ENCODE measurements around the gene MVB12B.

The MVB12B gene

GRCh38 chr9:126404459-126404858 is 77.8 kb downstream of the MVB12B start:
- no peak overlapping the region for H3K4me3 ChIP-seq (ENCODE audit: low read length)
- no peak for DNase-seq (ENCODE audit: low read depth)
- no peaks in the 10 kb centered on the region for H3K36me3 ChIP-seq (ENCODE audit: control insufficient read depth, insufficient read depth, low read length, severe bottlenecking)
- no peaks in the 10 kb centered on the region for H3K9me3 ChIP-seq (ENCODE audit: control insufficient read depth, low read length)
- peaks cover 7% of the 10 kb centered on the region for H3K4me1 ChIP-seq (ENCODE audit: control insufficient read depth, insufficient read depth, low read length)
- H3K27me3 ChIP-seq (replicated peaks; ENCODE audit: control insufficient read depth, insufficient read depth, low read length): no peaks in the 10 kb centered on the region
- H3K9ac ChIP-seq (ENCODE audit: low read length): no peak overlapping the region

- H3K27me3 ChIP-seq (replicated peaks; ENCODE audit: control insufficient read depth, insufficient read depth, low read length): no peaks in the 10 kb centered on the region
- no peak overlapping the region for H3K4me3 ChIP-seq (ENCODE audit: low read length)
- no peak overlapping the region for H3K9ac ChIP-seq (ENCODE audit: low read length)
- peaks cover 4% of the 10 kb centered on the region for H3K36me3 ChIP-seq (ENCODE audit: control insufficient read depth, insufficient read depth, low read length, severe bottlenecking)
- H3K9me3 ChIP-seq (ENCODE audit: control insufficient read depth, low read length): no peaks in the 10 kb centered on the region
- peak; percentile 59 for DNase-seq (ENCODE audit: low read depth)
- H3K4me1 ChIP-seq (ENCODE audit: control insufficient read depth, insufficient read depth, low read length): peaks cover 7% of the 10 kb centered on the region
Measured at GRCh38 chr9:126406075-126406667, 79.5 kb downstream of the MVB12B start.

- no peak overlapping the region for H3K9ac ChIP-seq (ENCODE audit: low read length)
- H3K4me3 ChIP-seq (ENCODE audit: low read length): no peak overlapping the region
- peaks cover 7% of the 10 kb centered on the region for H3K4me1 ChIP-seq (ENCODE audit: control insufficient read depth, insufficient read depth, low read length)
- H3K27me3 ChIP-seq (replicated peaks; ENCODE audit: control insufficient read depth, insufficient read depth, low read length): no peaks in the 10 kb centered on the region
- DNase-seq (ENCODE audit: low read depth): no peak
- no peaks in the 10 kb centered on the region for H3K9me3 ChIP-seq (ENCODE audit: control insufficient read depth, low read length)
- H3K36me3 ChIP-seq (ENCODE audit: control insufficient read depth, insufficient read depth, low read length, severe bottlenecking): peaks cover 4% of the 10 kb centered on the region
Measured at GRCh38 chr9:126407114-126407870, 80.7 kb downstream of the MVB12B start.

- H3K9ac ChIP-seq (ENCODE audit: low read length): no peak overlapping the region
- H3K36me3 ChIP-seq (ENCODE audit: control insufficient read depth, insufficient read depth, low read length, severe bottlenecking): peaks cover 4% of the 10 kb centered on the region
- DNase-seq (ENCODE audit: low read depth): no peak
- H3K9me3 ChIP-seq (ENCODE audit: control insufficient read depth, low read length): no peaks in the 10 kb centered on the region
- H3K4me3 ChIP-seq (ENCODE audit: low read length): no peak overlapping the region
- peaks cover 7% of the 10 kb centered on the region for H3K4me1 ChIP-seq (ENCODE audit: control insufficient read depth, insufficient read depth, low read length)
- no peaks in the 10 kb centered on the region for H3K27me3 ChIP-seq (replicated peaks; ENCODE audit: control insufficient read depth, insufficient read depth, low read length)
Measured at GRCh38 chr9:126408004-126408403, 81.4 kb downstream of the MVB12B start.

GRCh38 chr9:126410229-126410628 is 83.6 kb downstream of the MVB12B start:
- H3K4me1 ChIP-seq (ENCODE audit: control insufficient read depth, insufficient read depth, low read length): peaks cover 7% of the 10 kb centered on the region
- H3K9ac ChIP-seq (ENCODE audit: low read length): no peak overlapping the region
- H3K4me3 ChIP-seq (ENCODE audit: low read length): no peak overlapping the region
- no peak for DNase-seq (ENCODE audit: low read depth)
- H3K36me3 ChIP-seq (ENCODE audit: control insufficient read depth, insufficient read depth, low read length, severe bottlenecking): peaks cover 4% of the 10 kb centered on the region
- no peaks in the 10 kb centered on the region for H3K27me3 ChIP-seq (replicated peaks; ENCODE audit: control insufficient read depth, insufficient read depth, low read length)
- no peaks in the 10 kb centered on the region for H3K9me3 ChIP-seq (ENCODE audit: control insufficient read depth, low read length)

- no peak overlapping the region for H3K9ac ChIP-seq (ENCODE audit: low read length)
- peak; percentile 7 for DNase-seq (ENCODE audit: low read depth)
- no peak overlapping the region for H3K4me3 ChIP-seq (ENCODE audit: low read length)
- H3K36me3 ChIP-seq (ENCODE audit: control insufficient read depth, insufficient read depth, low read length, severe bottlenecking): peaks cover 4% of the 10 kb centered on the region
- peaks cover 7% of the 10 kb centered on the region for H3K4me1 ChIP-seq (ENCODE audit: control insufficient read depth, insufficient read depth, low read length)
- no peaks in the 10 kb centered on the region for H3K9me3 ChIP-seq (ENCODE audit: control insufficient read depth, low read length)
- H3K27me3 ChIP-seq (replicated peaks; ENCODE audit: control insufficient read depth, insufficient read depth, low read length): no peaks in the 10 kb centered on the region
Measured at GRCh38 chr9:126411225-126411947, 84.8 kb downstream of the MVB12B start.

- DNase-seq (ENCODE audit: low read depth): no peak
Measured at GRCh38 chr9:126411948-126412284, 85.3 kb downstream of the MVB12B start.

GRCh38 chr9:126412905-126413304 is 86.3 kb downstream of the MVB12B start:
- H3K4me1 ChIP-seq (ENCODE audit: control insufficient read depth, insufficient read depth, low read length): no peaks in the 10 kb centered on the region
- H3K36me3 ChIP-seq (ENCODE audit: control insufficient read depth, insufficient read depth, low read length, severe bottlenecking): peaks cover 4% of the 10 kb centered on the region
- no peaks in the 10 kb centered on the region for H3K27me3 ChIP-seq (replicated peaks; ENCODE audit: control insufficient read depth, insufficient read depth, low read length)
- DNase-seq (ENCODE audit: low read depth): no peak
- no peaks in the 10 kb centered on the region for H3K9me3 ChIP-seq (ENCODE audit: control insufficient read depth, low read length)
- H3K4me3 ChIP-seq (ENCODE audit: low read length): no peak overlapping the region
- no peak overlapping the region for H3K9ac ChIP-seq (ENCODE audit: low read length)

More at GRCh38 chr9:126411948-126412284, 85.3 kb downstream of the MVB12B start:
- peaks cover 4% of the 10 kb centered on the region for H3K36me3 ChIP-seq (ENCODE audit: control insufficient read depth, insufficient read depth, low read length, severe bottlenecking)
- no peaks in the 10 kb centered on the region for H3K9me3 ChIP-seq (ENCODE audit: control insufficient read depth, low read length)
- no peak overlapping the region for H3K9ac ChIP-seq (ENCODE audit: low read length)
- no peak overlapping the region for H3K4me3 ChIP-seq (ENCODE audit: low read length)
- no peaks in the 10 kb centered on the region for H3K27me3 ChIP-seq (replicated peaks; ENCODE audit: control insufficient read depth, insufficient read depth, low read length)
- peaks cover 6% of the 10 kb centered on the region for H3K4me1 ChIP-seq (ENCODE audit: control insufficient read depth, insufficient read depth, low read length)

- Histone ChIP-seq H3K36me3 (ENCODE audit: control insufficient read depth, insufficient read depth, low read length, severe bottlenecking) (peaks cover 4% of the 10 kb centered on the region), H3K27me3 (replicated peaks; ENCODE audit: control insufficient read depth, insufficient read depth, low read length) (no peaks in the 10 kb centered on the region), H3K9me3 (ENCODE audit: control insufficient read depth, low read length) (no peaks in the 10 kb centered on the region), H3K4me1 (ENCODE audit: control insufficient read depth, insufficient read depth, low read length) (no peaks in the 10 kb centered on the region), H3K4me3 (ENCODE audit: low read length) (no peak overlapping the region), H3K9ac (ENCODE audit: low read length) (no peak overlapping the region)
- DNase-seq (ENCODE audit: low read depth): no peak
Measured at GRCh38 chr9:126413391-126414068, 86.9 kb downstream of the MVB12B start.

- Histone ChIP-seq H3K9ac (ENCODE audit: low read length) (no peak overlapping the region), H3K4me3 (ENCODE audit: low read length) (no peak overlapping the region), H3K36me3 (ENCODE audit: control insufficient read depth, insufficient read depth, low read length, severe bottlenecking) (no peaks in the 10 kb centered on the region), H3K4me1 (ENCODE audit: control insufficient read depth, insufficient read depth, low read length) (no peaks in the 10 kb centered on the region), H3K9me3 (ENCODE audit: control insufficient read depth, low read length) (no peaks in the 10 kb centered on the region), H3K27me3 (replicated peaks; ENCODE audit: control insufficient read depth, insufficient read depth, low read length) (no peaks in the 10 kb centered on the region)
- DNase-seq (ENCODE audit: low read depth): no peak
Measured at GRCh38 chr9:126415741-126416370, 89.2 kb downstream of the MVB12B start.

- H3K4me3 ChIP-seq (ENCODE audit: low read length): no peak overlapping the region
- no peaks in the 10 kb centered on the region for H3K4me1 ChIP-seq (ENCODE audit: control insufficient read depth, insufficient read depth, low read length)
- no peaks in the 10 kb centered on the region for H3K9me3 ChIP-seq (ENCODE audit: control insufficient read depth, low read length)
- H3K27me3 ChIP-seq (replicated peaks; ENCODE audit: control insufficient read depth, insufficient read depth, low read length): no peaks in the 10 kb centered on the region
- H3K9ac ChIP-seq (ENCODE audit: low read length): no peak overlapping the region
- no peak for DNase-seq (ENCODE audit: low read depth)
- H3K36me3 ChIP-seq (ENCODE audit: control insufficient read depth, insufficient read depth, low read length, severe bottlenecking): no peaks in the 10 kb centered on the region
Measured at GRCh38 chr9:126417043-126417442, 90.4 kb downstream of the MVB12B start.
